C4-2B (cell line): ENCODE results near the gene ALKBH3.

Experiments used
- CTCF ChIP-seq: fragments of 450-650 bp; conservative IDR thresholded peaks from 2 replicates; pipeline ENCODE4 v1.5.1; 2017; ENCODE audit warnings: mild to moderate bottlenecking
- ZFX ChIP-seq: fragments of 450-650 bp; IDR thresholded peaks from 2 replicates; pipeline ENCODE4 v1.6.1; 2017

- TF ChIP-seq CTCF (no peak), ZFX (no peak)
Measured at GRCh38 chr11:43894546-43894945, 13.9 kb downstream of the ALKBH3 start.
